GM12891 (cell line): ENCODE measurements around the gene FAM50B.

Source experiments
- DNase-seq: peaks from one replicate; pipeline ENCODE4 v3.0.0; 2011; ENCODE audit warnings: low spot score; ENCODE audit not compliant: insufficient read length
- FAIRE-seq: peaks from 2 replicates; lab custom pipeline; 2011; peaks lifted over from hg19 to GRCh38; lab: Jason Lieb, UNC
- PAX5 ChIP-seq: IDR thresholded peaks from 2 replicates; pipeline ENCODE4 v1.6.1; 2011; ENCODE audit warnings: low read length, moderate library complexity, mild to moderate bottlenecking; ENCODE audit not compliant: insufficient read depth, severe bottlenecking
- POLR2A ChIP-seq: IDR thresholded peaks from 2 replicates; pipeline ENCODE4 v1.6.1; 2011; ENCODE audit warnings: low read depth, low read length, control low read depth
- POLR2AphosphoS5 ChIP-seq: IDR thresholded peaks from 2 replicates; pipeline ENCODE4 v1.6.1; 2011; ENCODE audit warnings: low read depth, low read length, control low read depth
- POU2F2 ChIP-seq: IDR thresholded peaks from 2 replicates; pipeline ENCODE4 v1.6.1; 2011; ENCODE audit warnings: low read depth, mild to moderate bottlenecking, control low read depth, low read length, moderate library complexity
- SPI1 ChIP-seq: IDR thresholded peaks from 2 replicates; pipeline ENCODE4 v1.6.1; 2011; ENCODE audit warnings: low read depth, low read length, control low read depth
- TAF1 ChIP-seq: IDR thresholded peaks from 2 replicates; pipeline ENCODE4 v1.6.1; 2011; ENCODE audit warnings: low read depth, low read length, control low read depth

The FAM50B gene

GRCh38 chr6:3882431-3882830 lies 33.3 kb downstream of the FAM50B start:
- DNase-seq = no peak
- no peak for FAIRE-seq
- TF ChIP-seq PAX5 (no peak), TAF1 (no peak), POLR2AphosphoS5 (no peak)

- FAIRE-seq (no peak), DNase-seq (no peak)
- TF ChIP-seq POLR2A (no peak), POU2F2 (no peak), POLR2AphosphoS5 (no peak), TAF1 (no peak), PAX5 (no peak), SPI1 (no peak)
Observed at GRCh38 chr6:3882866-3883265, 33.7 kb downstream of the FAM50B start.

- no peak for FAIRE-seq
Observed at GRCh38 chr6:3884007-3884745, 35.0 kb downstream of the FAM50B start.

GRCh38 chr6:3885262-3886036 lies 36.3 kb downstream of the FAM50B start:
- FAIRE-seq = no peak
- DNase-seq = no peak
- TF ChIP-seq PAX5 = no peak
- no peak for TF ChIP-seq TAF1
- no peak for TF ChIP-seq SPI1
- TF ChIP-seq POU2F2 = no peak
- TF ChIP-seq POLR2AphosphoS5 = no peak
- TF ChIP-seq POLR2A = no peak

More at GRCh38 chr6:3884007-3884745, 35.0 kb downstream of the FAM50B start:
- TF ChIP-seq PAX5 = no peak
- no peak for TF ChIP-seq TAF1
- TF ChIP-seq POU2F2 = no peak
- no peak for TF ChIP-seq SPI1
- TF ChIP-seq POLR2AphosphoS5 = no peak
- no peak for TF ChIP-seq POLR2A
- no peak for DNase-seq

GRCh38 chr6:3887150-3887700 lies 38.1 kb downstream of the FAM50B start:
- TF ChIP-seq POLR2AphosphoS5 (no peak), POU2F2 (no peak), SPI1 (no peak), POLR2A (no peak), TAF1 (no peak)
- no peak for DNase-seq
- FAIRE-seq = no peak

GRCh38 chr6:3888153-3888957 lies 39.2 kb downstream of the FAM50B start:
- FAIRE-seq (no peak), DNase-seq (no peak)
- TF ChIP-seq POU2F2 = no peak

- DNase-seq (no peak), FAIRE-seq (no peak)
- TF ChIP-seq POLR2AphosphoS5 = no peak
- TF ChIP-seq PAX5 = no peak
- TF ChIP-seq SPI1 = no peak
- TF ChIP-seq TAF1 = no peak
- no peak for TF ChIP-seq POLR2A
- TF ChIP-seq POU2F2 = no peak
Observed at GRCh38 chr6:3890047-3890446, 40.9 kb downstream of the FAM50B start.

GRCh38 chr6:3891883-3892282 lies 42.7 kb downstream of the FAM50B start:
- no peak for DNase-seq
- TF ChIP-seq POU2F2 (no peak), POLR2A (no peak), TAF1 (no peak), SPI1 (no peak), PAX5 (no peak), POLR2AphosphoS5 (no peak)
- no peak for FAIRE-seq

GRCh38 chr6:3892603-3893002 lies 43.4 kb downstream of the FAM50B start:
- TF ChIP-seq POLR2AphosphoS5 = no peak
- TF ChIP-seq POLR2A = no peak
- TF ChIP-seq TAF1 = no peak
- TF ChIP-seq POU2F2 = no peak
- no peak for TF ChIP-seq PAX5
- no peak for TF ChIP-seq SPI1
- FAIRE-seq (no peak), DNase-seq (no peak)
